Activated T-cell treated with anti-CD3 and anti-CD28 coated beads, Interleukin-2, amount 50 U/mL, for 4 hours (primary cell): ENCODE measurements around the gene DAGLA. TPM values are rescaled to one million over a fixed set of nuclear protein-coding genes. Genes with fewer than 3 reads are reported as not detected.

Experiments
- ATAC-seq, 2 donors: fragments of 200-7000 bp; cut with Tn5 transposase; one replicate each; pipeline ENCODE4 v1.10.0; 2021
- DNase-seq: peaks from one replicate; pipeline ENCODE4 v3.0.0-alpha.2; 2020
- H3K27me3 Mint-ChIP-seq: one replicate; pipeline ENCODE4 v1.8.0; 2021; ENCODE audit warnings: low read depth, mixed read lengths
- H3K36me3 Mint-ChIP-seq: one replicate; pipeline ENCODE4 v1.8.0; 2022; ENCODE audit warnings: mixed read lengths; ENCODE audit not compliant: insufficient read depth
- H3K4me1 Mint-ChIP-seq: one replicate; pipeline ENCODE4 v1.8.0; 2021; ENCODE audit warnings: low read depth, mixed read lengths
- H3K4me3 Mint-ChIP-seq: one replicate; pipeline ENCODE4 v1.8.0; 2021; ENCODE audit warnings: mild to moderate bottlenecking, moderate library complexity, mixed read lengths
- H3K9me3 Mint-ChIP-seq: one replicate; pipeline ENCODE4 v1.8.0; 2021; ENCODE audit warnings: mixed read lengths
- total RNA-seq, 3 donors: library from RNA; stranded (reverse); gene quantifications; one replicate each; pipeline ENCODE4 v1.2.1, GENCODE V29; 2021

Gene DAGLA
- total RNA-seq, 3 donors from 2014 or later: 0.20 to 0.35 (median 0.21) TPM

DNA sequence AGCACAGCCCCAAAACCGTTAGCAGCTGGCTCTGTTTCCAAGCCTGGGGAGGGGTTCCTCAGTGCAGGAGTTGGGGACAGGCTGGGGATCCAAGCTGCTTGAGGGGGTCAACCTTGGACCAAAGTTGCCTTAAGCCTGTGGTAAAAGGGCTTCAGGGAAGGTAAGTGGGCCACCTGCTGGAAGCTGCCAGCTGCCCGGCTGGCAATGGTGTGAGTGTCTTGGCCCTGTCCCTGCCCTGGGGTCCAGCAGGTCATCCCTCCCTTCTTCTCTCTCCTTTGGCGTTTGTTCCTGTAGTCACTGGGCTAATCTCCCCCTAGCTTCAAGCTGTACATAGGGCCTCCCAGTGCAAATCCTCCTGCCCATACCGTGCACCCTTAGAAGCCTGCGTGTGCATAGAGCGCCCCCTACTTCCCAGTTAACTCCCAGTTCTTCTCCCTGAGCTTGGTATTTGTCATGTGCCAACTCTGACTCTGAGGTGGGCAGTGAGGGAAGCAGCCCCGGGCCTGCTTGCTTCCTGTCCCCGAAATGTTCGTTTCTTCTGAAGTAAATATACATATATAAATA, 107.8 kb downstream of the DAGLA start:
- H3K4me1 Mint-ChIP-seq: peaks cover 15% of the 10 kb centered on the region
- DNase-seq (no peak), ATAC-seq (no peak)
- H3K9me3 Mint-ChIP-seq: no peaks in the 10 kb centered on the region
- no peak overlapping the region for H3K4me3 Mint-ChIP-seq
- peaks cover 29% of the 10 kb centered on the region for H3K36me3 Mint-ChIP-seq
- H3K27me3 Mint-ChIP-seq: no peaks in the 10 kb centered on the region

DNA sequence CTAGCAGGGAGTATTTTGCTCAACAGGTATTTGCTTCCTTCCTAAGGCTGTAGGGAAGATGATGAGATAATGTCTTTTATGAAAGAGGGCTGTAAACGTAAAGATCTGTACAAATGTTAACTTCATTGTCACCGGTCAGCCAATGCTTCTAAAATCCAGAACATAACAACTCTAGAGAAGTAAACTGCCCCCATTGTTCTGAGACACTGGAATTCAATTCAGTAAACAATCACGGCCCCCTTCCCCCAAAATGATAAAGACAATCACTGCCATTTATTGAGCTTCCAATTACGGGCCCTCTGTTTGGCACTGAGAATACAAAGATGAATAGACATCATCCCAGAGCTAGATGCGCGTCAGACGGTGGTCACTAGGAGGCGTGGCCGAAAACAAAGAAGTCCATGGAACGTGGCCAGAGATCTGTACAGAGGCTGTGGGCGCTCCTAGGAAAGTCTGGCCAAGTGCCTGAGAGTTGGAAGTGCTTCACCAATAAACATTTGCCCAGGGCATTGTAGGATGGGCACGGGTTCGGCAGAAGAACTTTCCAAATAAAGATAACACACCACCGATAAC, 111.6 kb downstream of the DAGLA start:
- ATAC-seq: peak; percentile 15 to 28
- Mint-ChIP-seq H3K4me3 (peak overlapping the region; percentile 94), H3K4me1 (peaks cover 21% of the 10 kb centered on the region), H3K9me3 (no peaks in the 10 kb centered on the region), H3K36me3 (peaks cover 31% of the 10 kb centered on the region), H3K27me3 (no peaks in the 10 kb centered on the region)
- no peak for DNase-seq

- Mint-ChIP-seq H3K9me3 (no peaks in the 10 kb centered on the region), H3K27me3 (no peaks in the 10 kb centered on the region), H3K4me1 (peaks cover 26% of the 10 kb centered on the region), H3K36me3 (peaks cover 34% of the 10 kb centered on the region), H3K4me3 (peak within 1 kb of the TSS; percentile 94)
- DNase-seq (peak; percentile 75), ATAC-seq (peak; percentile 95)
These were observed 112.3 kb downstream of the DAGLA start, which contains the start of the genes FEN1 and TMEM258 for GRCh38 chr11:61792310-61793082. Gene FEN1 (plus strand): TSS chr11:61792911. CDS start chr11:61795362, 2,451 bp downstream. Gene TMEM258 (minus strand): TSS chr11:61792599. CDS start chr11:61792558, 41 bp downstream.

DNA sequence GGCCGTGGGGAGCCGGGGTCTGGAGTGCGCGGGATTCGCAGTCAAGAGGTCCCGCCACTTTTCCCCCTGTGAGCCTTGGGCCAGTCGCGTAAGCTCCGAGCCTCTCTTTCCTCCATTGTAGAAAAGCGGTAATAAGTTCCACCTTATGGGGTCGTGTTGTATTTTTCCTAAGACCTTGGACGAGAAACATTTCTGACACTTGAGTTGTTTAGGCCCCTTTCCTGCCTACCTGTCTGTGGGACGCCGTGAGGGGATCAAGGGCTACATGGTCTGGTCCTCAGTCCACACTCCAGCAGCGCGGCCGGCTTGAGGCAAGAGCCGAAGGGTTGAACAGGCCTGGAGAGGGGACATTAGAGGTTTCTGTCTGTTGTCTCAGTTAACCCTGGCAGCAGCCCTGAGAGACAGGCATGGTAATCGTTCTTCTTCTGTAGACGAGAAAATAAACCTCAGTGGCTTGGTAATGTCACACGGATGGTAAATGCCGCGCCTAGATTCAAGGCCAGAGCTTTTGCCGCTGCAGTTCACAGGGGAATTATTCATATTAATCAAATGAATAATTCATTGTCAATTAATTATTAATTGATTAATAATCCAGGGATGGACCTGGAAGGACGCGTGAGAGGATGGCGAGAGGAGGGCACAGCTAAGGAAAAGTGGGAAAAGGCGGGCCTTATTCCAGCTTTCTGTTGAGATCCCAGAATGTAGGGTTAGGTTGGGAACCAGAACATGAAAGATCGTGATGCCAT, 113.1 kb downstream of the DAGLA start:
- Mint-ChIP-seq H3K4me1 (peaks cover 26% of the 10 kb centered on the region), H3K36me3 (peaks cover 34% of the 10 kb centered on the region), H3K27me3 (no peaks in the 10 kb centered on the region), H3K4me3 (peak overlapping the region; percentile 94), H3K9me3 (no peaks in the 10 kb centered on the region)
- no peak for DNase-seq
- peak; percentile 30 to 38 for ATAC-seq

DNA sequence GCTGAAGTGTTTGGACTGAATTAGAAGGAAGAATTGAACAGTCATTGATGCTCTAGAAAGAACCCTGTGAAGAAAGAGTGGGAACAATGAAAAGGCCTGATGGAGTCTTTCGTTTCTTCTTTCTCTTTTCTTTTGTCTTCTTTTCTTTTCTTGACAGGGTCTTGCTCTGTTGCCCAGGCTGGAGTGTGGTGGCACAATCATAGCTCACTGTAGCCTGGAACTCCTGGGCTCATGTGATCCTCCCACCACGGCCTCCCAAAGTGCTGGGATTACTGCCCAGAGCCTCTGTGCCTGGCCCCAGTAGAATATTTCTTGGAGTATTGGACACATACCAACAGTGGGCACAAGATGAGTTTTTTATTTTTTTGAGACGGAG, 113.6 kb downstream of the DAGLA start:
- no peaks in the 10 kb centered on the region for H3K9me3 Mint-ChIP-seq
- H3K36me3 Mint-ChIP-seq: peaks cover 34% of the 10 kb centered on the region
- peaks cover 26% of the 10 kb centered on the region for H3K4me1 Mint-ChIP-seq
- DNase-seq: no peak
- H3K27me3 Mint-ChIP-seq: no peaks in the 10 kb centered on the region
- peak overlapping the region; percentile 94 for H3K4me3 Mint-ChIP-seq
- ATAC-seq: no peak

- DNase-seq: no peak
- Mint-ChIP-seq H3K27me3 (no peaks in the 10 kb centered on the region), H3K36me3 (peaks cover 28% of the 10 kb centered on the region), H3K9me3 (no peaks in the 10 kb centered on the region), H3K4me3 (no peak overlapping the region), H3K4me1 (peaks cover 25% of the 10 kb centered on the region)
- no peak for ATAC-seq
These were observed 114.4 kb downstream of the DAGLA start for GRCh38 chr11:61794579-61794978.

DNA sequence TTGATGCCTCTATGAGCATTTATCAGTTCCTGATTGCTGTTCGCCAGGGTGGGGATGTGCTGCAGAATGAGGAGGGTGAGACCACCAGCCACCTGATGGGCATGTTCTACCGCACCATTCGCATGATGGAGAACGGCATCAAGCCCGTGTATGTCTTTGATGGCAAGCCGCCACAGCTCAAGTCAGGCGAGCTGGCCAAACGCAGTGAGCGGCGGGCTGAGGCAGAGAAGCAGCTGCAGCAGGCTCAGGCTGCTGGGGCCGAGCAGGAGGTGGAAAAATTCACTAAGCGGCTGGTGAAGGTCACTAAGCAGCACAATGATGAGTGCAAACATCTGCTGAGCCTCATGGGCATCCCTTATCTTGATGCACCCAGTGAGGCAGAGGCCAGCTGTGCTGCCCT, 115.3 kb downstream of the DAGLA start:
- DNase-seq (no peak), ATAC-seq (no peak)
- peaks cover 24% of the 10 kb centered on the region for H3K36me3 Mint-ChIP-seq
- H3K4me3 Mint-ChIP-seq: no peak overlapping the region
- H3K4me1 Mint-ChIP-seq: peaks cover 18% of the 10 kb centered on the region
- no peaks in the 10 kb centered on the region for H3K27me3 Mint-ChIP-seq
- H3K9me3 Mint-ChIP-seq: no peaks in the 10 kb centered on the region

GRCh38 chr11:61795876-61796526, 115.8 kb downstream of the DAGLA start:
- Mint-ChIP-seq H3K4me1 (peaks cover 18% of the 10 kb centered on the region), H3K9me3 (no peaks in the 10 kb centered on the region), H3K4me3 (no peak overlapping the region), H3K27me3 (no peaks in the 10 kb centered on the region), H3K36me3 (peaks cover 25% of the 10 kb centered on the region)
- ATAC-seq (no peak), DNase-seq (no peak)

Other genes with a start within 250 kb of the DAGLA start
- not detected for gene LRRC10B, start 171.6 kb upstream of the DAGLA start, total RNA-seq
- gene SYT7, start 99.3 kb upstream of the DAGLA start, total RNA-seq: under 1 TPM; 0.35 to 0.66 (median 0.38) TPM
- gene MYRF, start 72.2 kb downstream of the DAGLA start, total RNA-seq: 1 to 10 TPM in 1 of 3 donors, under 1 TPM in 2; 0.08 to 1.1 (median 0.24) TPM
- gene TMEM258, start 112.2 kb downstream of the DAGLA start, total RNA-seq: 100 to 1,000 TPM; 139 to 143 (median 142) TPM
- gene FEN1, start 112.5 kb downstream of the DAGLA start, total RNA-seq: 100 to 1,000 TPM in 1 of 3 donors, 10 to 100 TPM in 2; 92.8 to 108 (median 94.2) TPM
- 1 to 10 TPM; 2.1 to 3.5 (median 3.3) TPM for gene FADS1, start 136.6 kb downstream of the DAGLA start, total RNA-seq
- 1 to 10 TPM; 2.5 to 3.6 (median 3.1) TPM for gene FADS2, start 147.9 kb downstream of the DAGLA start, total RNA-seq
- 1 to 10 TPM; 2.6 to 4.1 (median 2.8) TPM for gene FADS3, start 211.2 kb downstream of the DAGLA start, total RNA-seq
- gene RAB3IL1, start 237.2 kb downstream of the DAGLA start, total RNA-seq: 1 to 10 TPM in 1 of 3 donors, under 1 TPM in 1, not detected in 1; 0.15 to 1.4 TPM